Activated naive CD4-positive, alpha-beta T cell treated with anti-CD3 and anti-CD28 coated beads, Interleukin-2, amount 50 U/mL, for 16 hours (primary cell): ENCODE data around the gene HELB.

Source experiments
- DNase-seq: peaks from one replicate; pipeline ENCODE4 v3.0.0-alpha.2; 2020

Gene HELB

DNA sequence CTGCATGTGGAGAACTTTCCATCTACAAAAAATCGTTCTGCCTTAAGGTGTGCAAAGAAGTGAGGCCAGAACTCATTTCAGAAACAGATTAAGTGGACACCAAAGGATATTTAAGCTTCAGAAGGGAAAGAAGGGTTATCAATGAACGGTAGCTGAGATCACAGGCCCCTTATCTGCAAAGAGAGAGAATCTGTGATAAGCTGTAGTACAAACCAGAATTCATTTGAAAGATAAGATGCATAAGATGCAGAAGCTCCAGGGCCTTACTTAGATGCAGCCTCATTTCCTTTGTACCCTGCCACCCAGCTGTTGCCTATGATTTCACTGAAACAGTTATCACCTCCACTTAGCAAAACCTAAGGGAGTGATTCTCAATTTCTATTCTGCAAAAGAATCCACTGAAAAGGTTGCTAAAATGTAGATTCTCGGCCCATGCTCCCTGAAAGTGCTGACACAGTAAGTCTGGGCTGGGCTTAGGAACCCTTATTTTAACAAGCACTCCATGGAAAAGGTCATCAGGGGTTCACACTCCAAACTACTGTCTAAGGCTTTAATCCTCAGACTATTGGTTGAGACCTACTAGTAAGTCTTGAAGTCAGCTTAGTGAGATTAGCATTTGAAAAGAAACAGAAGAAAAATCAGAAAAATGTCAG, 64.8 kb downstream of the HELB start:
- no peak for DNase-seq

DNA sequence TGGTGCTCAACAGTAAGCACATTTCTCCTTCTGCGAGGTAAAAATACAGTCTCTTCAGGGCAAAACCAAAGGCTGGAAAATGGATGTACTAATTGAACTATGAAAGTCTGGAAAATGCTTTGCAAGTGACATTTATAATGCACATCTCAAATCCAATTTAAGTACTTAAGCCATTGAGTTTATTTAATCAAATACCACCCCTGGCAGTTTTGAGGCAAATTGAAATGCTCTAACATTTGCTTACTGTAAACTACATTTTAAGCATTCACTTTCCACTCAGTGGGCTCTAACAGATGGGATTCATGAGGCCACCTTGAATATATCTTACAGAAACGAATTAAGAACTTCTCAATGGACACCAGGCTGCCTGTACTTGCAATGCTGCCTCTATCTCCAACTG, 69.7 kb downstream of the HELB start:
- no peak for DNase-seq

DNA sequence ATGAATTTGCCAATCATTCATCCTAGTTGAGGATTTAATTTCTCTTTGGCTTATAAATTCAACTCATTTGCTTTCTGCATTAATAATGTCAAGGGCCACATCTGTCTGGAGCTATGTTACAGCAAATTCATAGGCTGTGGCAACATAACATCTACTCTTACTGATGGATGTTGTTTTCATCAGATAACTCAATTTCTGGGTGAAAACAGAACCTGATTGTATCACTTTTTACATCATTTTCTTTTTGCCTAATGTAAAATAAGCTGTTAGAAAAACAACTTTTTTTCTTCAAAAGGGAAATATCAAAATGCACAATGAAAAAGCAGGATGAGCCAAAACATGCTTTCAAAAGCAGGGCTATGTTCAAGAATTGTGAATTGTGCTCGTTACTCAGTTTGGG, 73.3 kb downstream of the HELB start:
- DNase-seq: no peak

DNA sequence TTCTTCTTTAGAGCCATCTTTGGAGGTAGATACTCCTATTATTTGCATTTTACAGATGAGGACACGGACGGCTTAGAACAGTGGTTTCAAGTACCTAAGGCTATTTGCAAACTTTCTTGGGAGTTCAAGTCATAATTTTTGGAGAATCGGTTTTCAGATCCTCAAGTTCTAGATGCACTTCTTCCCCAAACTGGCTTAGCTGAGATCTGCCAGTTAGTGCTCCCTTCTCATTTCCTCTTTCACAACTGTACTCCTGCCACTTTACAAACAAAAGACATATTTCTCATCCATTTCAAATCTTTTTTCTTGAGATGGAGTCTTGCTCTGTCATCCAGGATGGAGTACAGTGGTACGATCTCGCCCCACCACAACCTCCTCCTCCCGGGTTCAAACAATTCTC, 77.3 kb downstream of the HELB start:
- no peak for DNase-seq

DNA sequence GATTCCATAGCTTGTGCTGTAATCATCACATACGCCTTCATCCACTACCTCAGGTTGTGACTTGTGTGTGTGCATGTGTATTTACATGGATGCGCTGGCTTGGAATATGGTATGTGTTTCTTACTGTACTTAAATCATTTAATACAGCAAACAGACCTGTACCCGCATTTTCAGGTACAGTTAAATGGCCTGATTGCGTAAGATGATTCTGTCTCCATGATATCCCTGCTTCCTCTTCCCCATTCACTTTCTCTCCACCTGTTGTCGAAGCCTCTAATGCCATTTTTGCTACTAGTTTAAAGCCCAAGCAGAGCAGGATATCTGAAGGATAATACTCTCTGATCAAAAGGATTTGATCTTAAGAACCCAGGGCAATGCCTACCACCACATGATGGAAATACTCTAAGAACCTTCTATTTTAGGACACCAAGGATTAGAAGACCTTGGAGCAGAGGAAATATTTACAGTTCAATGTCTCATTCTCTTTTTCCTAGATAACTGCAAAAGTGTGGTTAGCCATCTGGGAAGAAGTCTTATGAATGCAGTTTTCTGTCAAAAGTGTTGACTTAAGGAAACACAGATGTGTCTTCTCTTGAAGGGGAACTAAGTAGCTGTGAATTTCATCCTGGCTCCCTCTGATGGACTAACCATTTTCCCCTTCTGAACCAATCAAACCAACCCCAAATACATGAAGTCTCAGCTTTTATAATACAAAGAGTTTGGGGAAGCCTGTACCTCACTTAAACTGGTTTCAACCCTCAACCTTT, 78.7 kb downstream of the HELB start:
- DNase-seq: no peak

DNA sequence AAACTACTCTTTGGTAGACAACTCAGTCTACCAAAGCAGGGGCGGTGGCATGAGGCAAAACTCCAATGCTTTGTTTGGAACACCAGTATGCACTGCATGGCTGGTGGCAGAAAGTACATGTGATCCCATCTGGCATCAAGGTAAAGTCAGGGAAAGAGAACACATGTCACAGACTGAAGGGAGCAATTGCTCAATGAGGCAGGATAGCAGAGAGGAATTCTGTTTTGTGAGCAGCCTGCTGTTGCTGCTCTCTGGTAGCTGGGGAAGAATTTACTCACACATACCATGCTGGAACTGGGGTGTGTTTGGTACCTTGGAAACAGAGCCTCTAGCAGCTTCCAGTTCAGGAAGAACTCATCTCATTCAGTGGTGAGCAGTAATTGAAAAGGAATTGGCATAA, 84.8 kb downstream of the HELB start:
- no peak for DNase-seq
